Body of pancreas (tissue), 4 donors: ENCODE data around the gene TRAF1. TPM values are rescaled to one million over a fixed set of nuclear protein-coding genes. Genes with fewer than 3 reads are reported as not detected.

Experiments used
- ATAC-seq: fragments of 150-250 bp; one replicate; pipeline ENCODE4 v1.9.1; 2016
- DNase-seq, 4 donors: peaks; one replicate each; pipeline ENCODE4 v3.0.0-alpha.2; 2019
- H3K27ac ChIP-seq, 4 donors: fragments of 200-600 bp; sonication (generic); 1 replicate in 3 of 4; 2 replicates in 1 of 4; pipeline versions ENCODE4 v1.5.1 to v1.6.1; 2016 to 2019; ENCODE audit warnings: mild to moderate bottlenecking in 1 of 4, mixed read lengths in 1 of 4, moderate library complexity in 1 of 4
- H3K27me3 ChIP-seq, 2 donors: fragments of 200-600 bp; sonication (generic); one replicate each; pipeline ENCODE4 v1.6.0; 2016; ENCODE audit warnings: mild to moderate bottlenecking in 1 of 2
- H3K36me3 ChIP-seq, 2 donors: fragments of 200-600 bp; sonication (generic); replicated peaks in 1 of 2; 2 replicates each; pipeline ENCODE4 v1.5.1; 2016; ENCODE audit warnings: low read depth in 2 of 2; ENCODE audit not compliant: insufficient read depth in 1 of 2
- H3K4me1 ChIP-seq: fragments of 200-600 bp; sonication (generic); one replicate; pipeline ENCODE4 v1.6.0; 2016
- H3K4me3 ChIP-seq, 2 donors: fragments of 200-600 bp; sonication (generic); 1 replicate in 1 of 2; 2 replicates in 1 of 2; pipeline ENCODE4 v1.5.1; 2016 to 2019
- H3K9me3 ChIP-seq, 3 donors: fragments of 200-600 bp; sonication (generic); 1 replicate in 2 of 3; 2 replicates in 1 of 3; pipeline ENCODE4 v1.5.1; 2016
- CTCF ChIP-seq, 7 experiments: fragments of 450-650 bp in 4 of 7; fragments of 200-600 bp in 3 of 7; sonication (generic) in 3 of 7; IDR thresholded peaks; one replicate each; pipeline ENCODE4 v1.5.1; 2016 to 2019; ENCODE audit warnings: antibody characterized with exemption in 7 of 7
- POLR2A ChIP-seq, 3 donors: fragments of 450-650 bp; IDR thresholded peaks; one replicate each; pipeline ENCODE4 v1.6.1; 2016; ENCODE audit warnings: antibody characterized with exemption in 3 of 3, mild to moderate bottlenecking in 2 of 3
- WGBS, 2 donors: methylation state at CpG; one replicate each; pipeline ENCODE4 v1.1.5; 2017; 5-methylcytosine and 5-hydroxymethylcytosine counted together
- intact Hi-C: fragments of 100-400 bp; cut with DNase I; formaldehyde crosslinking; loops from one replicate; pipeline ENCODE4 v1.15.1; 2023
- total RNA-seq, 2 donors: library from RNA; depleted of rRNA; stranded (reverse); fragments of >200 nt; gene quantifications; one replicate each; pipeline ENCODE4 v1.1.0, GENCODE V29; 2016

The TRAF1 gene
- total RNA-seq, 2 donors from 2014 or later, result 4.4 to 8.2 TPM

GRCh38 chr9:120924698-120925534 is 1.7 kb downstream of the TRAF1 start:
- ATAC-seq (no peak), DNase-seq (no peak)
- Histone ChIP-seq H3K36me3 (no peaks in the 10 kb centered on the region), H3K27ac (no peak overlapping the region), H3K4me1 (peaks cover 12% of the 10 kb centered on the region), H3K9me3 (no peaks in the 10 kb centered on the region), H3K27me3 (no peaks in the 10 kb centered on the region), H3K4me3 (no peak overlapping the region)
- intact Hi-C loops, result loop anchor here (5.0 kb wide), 1 partner anchor 48 kb away; the partner anchor contains the start of gene PHF19
- TF ChIP-seq POLR2A (IDR thresholded peaks at IDR 0.05) (no peak), CTCF (IDR thresholded peaks at IDR 0.05) (no peak)
- 73 to 83% methylated on average over 11 of the region's 11 CpGs for WGBS, 2 donors

GRCh38 chr9:120923620-120924328 is 2.8 kb downstream of the TRAF1 start:
- Histone ChIP-seq H3K4me1 (peaks cover 4% of the 10 kb centered on the region), H3K27me3 (no peaks in the 10 kb centered on the region), H3K27ac (no peak overlapping the region), H3K4me3 (no peak overlapping the region), H3K36me3 (no peaks in the 10 kb centered on the region), H3K9me3 (no peaks in the 10 kb centered on the region)
- intact Hi-C loops, result no loop called here
- 83 to 87% methylated on average over 11 of the region's 11 CpGs for WGBS, 2 donors
- no peak for DNase-seq
- no peak for ATAC-seq
- TF ChIP-seq POLR2A (IDR thresholded peaks at IDR 0.05), result no peak
- no peak for TF ChIP-seq CTCF (IDR thresholded peaks at IDR 0.05)

- intact Hi-C loops, result no loop called here
- Histone ChIP-seq H3K36me3 (no peaks in the 10 kb centered on the region), H3K4me3 (no peak overlapping the region), H3K9me3 (no peaks in the 10 kb centered on the region), H3K4me1 (no peaks in the 10 kb centered on the region), H3K27ac (no peak overlapping the region), H3K27me3 (no peaks in the 10 kb centered on the region)
- 52 to 53% methylated on average over 7 of the region's 7 CpGs for WGBS, 2 donors
- no peak for ATAC-seq
- TF ChIP-seq POLR2A (IDR thresholded peaks at IDR 0.05) (no peak), CTCF (IDR thresholded peaks at IDR 0.05) (no peak)
- DNase-seq, result no peak
Observed at GRCh38 chr9:120922404-120923195, 4.0 kb downstream of the TRAF1 start.

GRCh38 chr9:120921661-120922181 is 4.9 kb downstream of the TRAF1 start:
- intact Hi-C loops, result no loop called here
- H3K27me3 ChIP-seq, result no peaks in the 10 kb centered on the region
- no peaks in the 10 kb centered on the region for H3K4me1 ChIP-seq
- 66 to 74% methylated on average over 8 of the region's 8 CpGs for WGBS, 2 donors
- ATAC-seq (no peak), DNase-seq (no peak)
- no peaks in the 10 kb centered on the region for H3K36me3 ChIP-seq
- TF ChIP-seq POLR2A (IDR thresholded peaks at IDR 0.05) (no peak), CTCF (IDR thresholded peaks at IDR 0.05) (no peak)
- H3K27ac ChIP-seq, result no peak overlapping the region
- no peak overlapping the region for H3K4me3 ChIP-seq
- no peaks in the 10 kb centered on the region for H3K9me3 ChIP-seq
